H9 (cell line): Measurements from ENCODE around the gene VPS41. TPM values are rescaled to one million over a fixed set of nuclear protein-coding genes. Genes with fewer than 3 reads are reported as not detected.

ENCODE experiments used
- DNase-seq: peaks from one replicate; pipeline ENCODE4 v3.0.0-alpha.2; 2017
- H2AFZ ChIP-seq: one replicate; pipeline ENCODE4 v1.6.1; 2013; ENCODE audit warnings: mild to moderate bottlenecking, low read length, control low read depth, moderate library complexity
- H2AK5ac ChIP-seq: 2 replicates; pipeline ENCODE4 v1.6.1; 2013; ENCODE audit warnings: low read length, control low read depth, mixed read lengths; ENCODE audit not compliant: insufficient read length
- H2BK120ac ChIP-seq: one replicate; pipeline ENCODE4 v1.6.1; 2013; ENCODE audit warnings: low read depth, mild to moderate bottlenecking, low read length, control low read depth, inconsistent platforms; ENCODE audit not compliant: poor library complexity, severe bottlenecking
- H2BK12ac ChIP-seq: 2 replicates; pipeline ENCODE4 v1.6.1; 2013; ENCODE audit warnings: low read length, control low read depth, mixed read lengths, low read depth; ENCODE audit not compliant: insufficient read length
- H2BK15ac ChIP-seq: 2 replicates; pipeline ENCODE4 v1.6.1; 2013; ENCODE audit warnings: low read depth, low read length, control low read depth
- H2BK20ac ChIP-seq: one replicate; pipeline ENCODE4 v1.6.1; 2013; ENCODE audit warnings: low read depth, mild to moderate bottlenecking, low read length, control low read depth, inconsistent platforms; ENCODE audit not compliant: poor library complexity, severe bottlenecking
- H2BK5ac ChIP-seq: 2 replicates; pipeline ENCODE4 v1.6.1; 2013; ENCODE audit warnings: low read length, control low read depth, mixed read lengths; ENCODE audit not compliant: insufficient read length
- H3K14ac ChIP-seq: 2 replicates; pipeline ENCODE4 v1.6.1; 2013; ENCODE audit warnings: low read length, control low read depth; ENCODE audit not compliant: insufficient read depth
- H3K18ac ChIP-seq: 2 replicates; pipeline ENCODE4 v1.6.1; 2013; ENCODE audit warnings: low read depth, mild to moderate bottlenecking, mixed read lengths, low read length, control low read depth; ENCODE audit not compliant: insufficient read length
- H3K23ac ChIP-seq: 2 replicates; pipeline ENCODE4 v1.6.1; 2013; ENCODE audit warnings: low read length, control low read depth, mixed read lengths, low read depth; ENCODE audit not compliant: insufficient read length
- H3K23me2 ChIP-seq: 2 replicates; pipeline ENCODE4 v1.6.1; 2013; ENCODE audit warnings: low read depth, mild to moderate bottlenecking, mixed read lengths, low read length, control low read depth; ENCODE audit not compliant: insufficient read length, poor library complexity, severe bottlenecking
- H3K27ac ChIP-seq: 2 replicates; pipeline ENCODE4 v1.5.1; 2013; ENCODE audit warnings: low read length, control low read depth, mixed read lengths, low read depth; ENCODE audit not compliant: insufficient read length
- H3K27me3 ChIP-seq: 2 replicates; pipeline ENCODE4 v1.6.1; 2013; ENCODE audit warnings: low read length, control low read depth, inconsistent platforms; ENCODE audit not compliant: insufficient read depth
- H3K4ac ChIP-seq: 2 replicates; pipeline ENCODE4 v1.6.1; 2013; ENCODE audit warnings: low read depth, mild to moderate bottlenecking, control low read depth, inconsistent platforms, low read length, moderate library complexity
- H3K4me1 ChIP-seq: 2 replicates; pipeline ENCODE4 v1.6.1; 2013; ENCODE audit warnings: low read length, control low read depth, inconsistent platforms; ENCODE audit not compliant: insufficient read depth
- H3K4me2 ChIP-seq: 2 replicates; pipeline ENCODE4 v1.6.1; 2013; ENCODE audit warnings: low read length, control low read depth, mixed read lengths; ENCODE audit not compliant: insufficient read length, insufficient read depth
- H3K56ac ChIP-seq: 2 replicates; pipeline ENCODE4 v1.6.1; 2013; ENCODE audit warnings: low read depth, mild to moderate bottlenecking, mixed read lengths, low read length, control low read depth; ENCODE audit not compliant: insufficient read length
- H3K79me1 ChIP-seq: 2 replicates; pipeline ENCODE4 v1.6.1; 2013; ENCODE audit warnings: low read depth, mild to moderate bottlenecking, moderate library complexity, low read length, control low read depth, inconsistent platforms; ENCODE audit not compliant: insufficient read depth, poor library complexity, severe bottlenecking
- H3K79me2 ChIP-seq: 2 replicates; pipeline ENCODE4 v1.6.1; 2013; ENCODE audit warnings: low read length, control low read depth, inconsistent platforms; ENCODE audit not compliant: insufficient read depth
- H3K9ac ChIP-seq: 2 replicates; pipeline ENCODE4 v1.6.1; 2013; ENCODE audit warnings: low read length, control low read depth, mixed read lengths; ENCODE audit not compliant: insufficient read length; ENCODE audit errors: extremely low read depth
- H3K9me3 ChIP-seq: one replicate; pipeline ENCODE4 v1.6.1; 2013; ENCODE audit warnings: low read depth, low read length, inconsistent platforms; ENCODE audit not compliant: control insufficient read depth
- H3T11ph ChIP-seq: one replicate; pipeline ENCODE4 v1.6.1; 2013; ENCODE audit warnings: mild to moderate bottlenecking, low read length, control low read depth, inconsistent platforms
- H4K20me1 ChIP-seq: one replicate; pipeline ENCODE4 v1.6.1; 2013; ENCODE audit not compliant: control insufficient read depth, insufficient read length, insufficient read depth
- H4K5ac ChIP-seq: 2 replicates; pipeline ENCODE4 v1.6.1; 2013; ENCODE audit warnings: low read depth, mild to moderate bottlenecking, mixed read lengths, low read length, control low read depth; ENCODE audit not compliant: insufficient read length
- H4K8ac ChIP-seq: replicated peaks from 2 replicates; pipeline ENCODE4 v1.6.1; 2013; ENCODE audit warnings: low read length, control low read depth, mixed read lengths, low read depth; ENCODE audit not compliant: insufficient read length
- H4K91ac ChIP-seq: 2 replicates; pipeline ENCODE4 v1.6.1; 2013; ENCODE audit warnings: low read depth, mild to moderate bottlenecking, moderate library complexity, mixed read lengths, low read length, control low read depth; ENCODE audit not compliant: insufficient read length
- H3K27ac Mint-ChIP-seq, 3 experiments: 2 replicates in 2 of 3; 3 replicates in 1 of 3; pipeline ENCODE4 v1.8.0; 2020 to 2021; ENCODE audit warnings: mixed read lengths in 3 of 3, mild to moderate bottlenecking in 1 of 3, moderate library complexity in 1 of 3
- H3K27me3 Mint-ChIP-seq: 2 replicates; pipeline ENCODE4 v1.8.0; 2021; ENCODE audit warnings: low read depth, mild to moderate bottlenecking, moderate library complexity, mixed read lengths
- H3K36me3 Mint-ChIP-seq, 3 experiments: 2 replicates in 2 of 3; 3 replicates in 1 of 3; pipeline ENCODE4 v1.8.0; 2020 to 2021; ENCODE audit warnings: low read depth in 3 of 3, mixed read lengths in 3 of 3; ENCODE audit not compliant: insufficient read depth in 1 of 3
- H3K4me1 Mint-ChIP-seq, 2 experiments: 2 replicates each; pipeline ENCODE4 v1.8.0; 2020; ENCODE audit warnings: mixed read lengths in 2 of 2
- H3K4me3 Mint-ChIP-seq, 2 experiments: 2 replicates in 1 of 2; 3 replicates in 1 of 2; pipeline ENCODE4 v1.8.0; 2020 to 2021; ENCODE audit warnings: mild to moderate bottlenecking in 2 of 2, mixed read lengths in 2 of 2, moderate library complexity in 1 of 2
- H3K9me3 Mint-ChIP-seq, 2 experiments: 2 replicates in 1 of 2; 3 replicates in 1 of 2; pipeline ENCODE4 v1.8.0; 2020; ENCODE audit warnings: mild to moderate bottlenecking in 2 of 2, mixed read lengths in 2 of 2, moderate library complexity in 1 of 2
- CTCF ChIP-seq: fragments of 200-600 bp; sonication (generic); conservative IDR thresholded peaks from 3 replicates; pipeline ENCODE4 v1.8.0; 2021; ENCODE audit warnings: antibody characterized with exemption, mild to moderate bottlenecking
- WGBS: extraction: QIAGEN DNeasy Blood & Tissue Kit; methylation state at CpG from one replicate; pipeline ENCODE4 v1.1.7; 2013; ENCODE audit warnings: missing lambda C conversion rate, low lambda C conversion rate, mixed read lengths; ENCODE audit not compliant: insufficient read length; ENCODE audit errors: extremely low coverage; 5-methylcytosine and 5-hydroxymethylcytosine counted together
- total RNA-seq: library from RNA; stranded (reverse); gene quantifications from 2 replicates; pipeline ENCODE4 v1.2.1, GENCODE V29; 2021

The VPS41 gene
- total RNA-seq, 1 experiment from 2014 or later = 49.3 TPM

- Histone ChIP-seq H3K23ac (no peak overlapping the region), H3K4me2 (no peak overlapping the region)
- no peak overlapping the region for H3K4me3 Mint-ChIP-seq
Observed at GRCh38 chr7:38822549-38822948, 86.4 kb downstream of the VPS41 start.

More at GRCh38 chr7:38822549-38822948, 86.4 kb downstream of the VPS41 start:
- Histone ChIP-seq H3K79me1 (no peaks in the 10 kb centered on the region), H3K9ac (no peak overlapping the region), H2BK20ac (no peak overlapping the region), H3K79me2 (no peaks in the 10 kb centered on the region), H4K5ac (no peak overlapping the region), H3K27me3 (no peaks in the 10 kb centered on the region), H3K9me3 (no peaks in the 10 kb centered on the region), H4K20me1 (peaks cover 2% of the 10 kb centered on the region), H3T11ph (no peak overlapping the region), H2AFZ (no peak overlapping the region), H2BK12ac (no peak overlapping the region), H3K27ac (no peak overlapping the region), H2BK15ac (no peak overlapping the region), H2BK120ac (no peak overlapping the region), H4K91ac (no peak overlapping the region), H2BK5ac (no peak overlapping the region), H2AK5ac (no peak overlapping the region), H3K23me2 (no peaks in the 10 kb centered on the region), H3K56ac (no peak overlapping the region), H3K4me1 (no peaks in the 10 kb centered on the region), H3K4ac (no peak overlapping the region), H4K8ac (no peak overlapping the region), H3K18ac (no peak overlapping the region), H3K14ac (no peak overlapping the region)
- Mint-ChIP-seq H3K36me3 (peaks cover 5 to 8% (median 6%) of the 10 kb centered on the region in 3 experiments; a peak in 6 of 7 replicates), H3K27ac (no peak overlapping the region), H3K9me3 (no peaks in the 10 kb centered on the region), H3K4me1 (no peaks in the 10 kb centered on the region), H3K27me3 (no peaks in the 10 kb centered on the region)
- WGBS = no CpG with 5 or more reads among the region's 1 CpG
- DNase-seq = no peak
- no peak for TF ChIP-seq CTCF
